ENCODE data around the gene BCAS1.

Gene BCAS1

DNA sequence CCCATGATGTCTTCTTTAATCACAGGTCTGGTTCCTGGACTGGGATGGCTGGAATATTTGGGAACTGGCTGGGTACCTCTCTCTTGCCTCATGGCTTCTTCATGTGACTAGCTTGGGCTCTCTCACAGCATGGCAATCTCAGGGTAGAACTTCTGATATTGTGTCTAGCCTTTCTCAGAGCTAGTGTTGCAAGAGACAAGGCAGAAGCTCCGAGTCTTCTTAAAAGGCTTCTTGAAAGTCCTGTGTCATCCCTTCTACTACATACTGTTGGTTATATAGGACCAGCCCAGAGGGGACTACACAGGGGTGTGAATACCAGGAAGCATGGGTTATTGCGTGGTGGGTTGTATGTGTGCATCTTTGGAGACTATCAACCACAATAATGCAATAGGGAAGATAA lies 23.3 kb downstream of the BCAS1 start:
- H3K9me3 ChIP-seq (ENCODE audit: control insufficient read depth, insufficient read depth, low read depth, low read length), result no peaks in the 10 kb centered on the region
- CTCF ChIA-PET, result no interaction called here
- POLR2A ChIA-PET, result no interaction called here

DNA sequence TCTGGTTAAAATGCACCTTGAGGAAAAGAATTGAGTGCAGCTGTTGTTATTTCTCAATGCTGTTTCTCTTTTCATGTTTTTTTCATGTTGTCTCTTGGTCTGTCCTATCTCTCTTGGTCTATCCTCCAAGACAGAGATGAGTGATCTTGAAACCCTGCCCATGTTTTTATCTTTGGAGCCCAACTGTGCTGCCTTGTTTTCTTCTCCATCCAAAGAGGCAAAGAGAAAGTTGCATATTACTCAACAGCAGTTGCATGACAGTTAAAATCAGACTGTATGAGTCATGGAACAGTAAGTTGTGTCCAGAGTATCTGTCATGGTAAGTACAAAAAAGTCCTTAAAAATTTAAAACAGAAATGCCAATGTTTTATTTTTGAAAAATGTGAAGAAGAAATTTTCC lies 26.2 kb downstream of the BCAS1 start:
- no peaks in the 10 kb centered on the region for H3K9me3 ChIP-seq (ENCODE audit: control insufficient read depth, insufficient read depth, low read depth, low read length)
- H3K27ac ChIP-seq (ENCODE audit: extremely low read depth, low read depth, low read length), result no peak overlapping the region
- ChIA-PET CTCF (no interaction called here), POLR2A (no interaction called here)
- no peak overlapping the region for H3K4me3 ChIP-seq (ENCODE audit: low read depth, low read length)
- H3K4me1 ChIP-seq (ENCODE audit: control insufficient read depth, insufficient read depth, low read length), result no peaks in the 10 kb centered on the region
- H3K36me3 ChIP-seq (ENCODE audit: control insufficient read depth in 2 of 2, insufficient read depth in 1 of 2, low read length in 2 of 2), result no peaks in the 10 kb centered on the region
- TF ChIP-seq ZNF350 (tag by site-specific recombination; IDR thresholded peaks at IDR 0.05) (no peak), ZNF555 (tag by site-specific recombination; conservative IDR thresholded peaks at IDR 0.05) (no peak)

More for the DNA sequence above, 23.3 kb downstream of the BCAS1 start:
- no peaks in the 10 kb centered on the region for H3K36me3 ChIP-seq (ENCODE audit: control insufficient read depth in 2 of 2, insufficient read depth in 1 of 2, low read length in 2 of 2)
- no peak overlapping the region for H3K4me3 ChIP-seq (ENCODE audit: low read depth, low read length)
- TF ChIP-seq ZNF404 (tag by site-specific recombination; IDR thresholded peaks at IDR 0.05) (no peak), SETDB1 (IDR thresholded peaks at IDR 0.05; ENCODE audit: insufficient read length, low read length) (no peak), ZNF544 (tag by site-specific recombination; IDR thresholded peaks at IDR 0.05) (no peak), ZNF768 (tag by site-specific recombination; IDR thresholded peaks at IDR 0.05) (no peak), ZNF274 (IDR thresholded peaks at IDR 0.05; ENCODE audit: low read length) (no peak), ZNF274 (tag by site-specific recombination; IDR thresholded peaks at IDR 0.05; ENCODE audit: borderline replicate concordance) (no peak), ZNF510 (tag by site-specific recombination; IDR thresholded peaks at IDR 0.05; ENCODE audit: insufficient replicate concordance) (no peak), ZBTB8A (tag by site-specific recombination; IDR thresholded peaks at IDR 0.05) (no peak), ZNF311 (tag by site-specific recombination; IDR thresholded peaks at IDR 0.05; ENCODE audit: borderline replicate concordance) (no peak)
- TF ChIP-seq, protein P1, sequence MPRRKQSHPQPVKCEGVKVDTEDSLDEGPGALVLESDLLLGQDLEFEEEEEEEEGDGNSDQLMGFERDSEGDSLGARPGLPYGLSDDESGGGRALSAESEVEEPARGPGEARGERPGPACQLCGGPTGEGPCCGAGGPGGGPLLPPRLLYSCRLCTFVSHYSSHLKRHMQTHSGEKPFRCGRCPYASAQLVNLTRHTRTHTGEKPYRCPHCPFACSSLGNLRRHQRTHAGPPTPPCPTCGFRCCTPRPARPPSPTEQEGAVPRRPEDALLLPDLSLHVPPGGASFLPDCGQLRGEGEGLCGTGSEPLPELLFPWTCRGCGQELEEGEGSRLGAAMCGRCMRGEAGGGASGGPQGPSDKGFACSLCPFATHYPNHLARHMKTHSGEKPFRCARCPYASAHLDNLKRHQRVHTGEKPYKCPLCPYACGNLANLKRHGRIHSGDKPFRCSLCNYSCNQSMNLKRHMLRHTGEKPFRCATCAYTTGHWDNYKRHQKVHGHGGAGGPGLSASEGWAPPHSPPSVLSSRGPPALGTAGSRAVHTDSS (tag by site-specific recombination; IDR thresholded peaks at IDR 0.05), result no peak
- TF ChIP-seq, protein P2, sequence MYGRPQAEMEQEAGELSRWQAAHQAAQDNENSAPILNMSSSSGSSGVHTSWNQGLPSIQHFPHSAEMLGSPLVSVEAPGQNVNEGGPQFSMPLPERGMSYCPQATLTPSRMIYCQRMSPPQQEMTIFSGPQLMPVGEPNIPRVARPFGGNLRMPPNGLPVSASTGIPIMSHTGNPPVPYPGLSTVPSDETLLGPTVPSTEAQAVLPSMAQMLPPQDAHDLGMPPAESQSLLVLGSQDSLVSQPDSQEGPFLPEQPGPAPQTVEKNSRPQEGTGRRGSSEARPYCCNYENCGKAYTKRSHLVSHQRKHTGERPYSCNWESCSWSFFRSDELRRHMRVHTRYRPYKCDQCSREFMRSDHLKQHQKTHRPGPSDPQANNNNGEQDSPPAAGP (tag by site-specific recombination; IDR thresholded peaks at IDR 0.05), result no peak
- no peaks in the 10 kb centered on the region for H3K4me1 ChIP-seq (ENCODE audit: control insufficient read depth, insufficient read depth, low read length)
- H3K27ac ChIP-seq (ENCODE audit: extremely low read depth, low read depth, low read length), result no peak overlapping the region

DNA sequence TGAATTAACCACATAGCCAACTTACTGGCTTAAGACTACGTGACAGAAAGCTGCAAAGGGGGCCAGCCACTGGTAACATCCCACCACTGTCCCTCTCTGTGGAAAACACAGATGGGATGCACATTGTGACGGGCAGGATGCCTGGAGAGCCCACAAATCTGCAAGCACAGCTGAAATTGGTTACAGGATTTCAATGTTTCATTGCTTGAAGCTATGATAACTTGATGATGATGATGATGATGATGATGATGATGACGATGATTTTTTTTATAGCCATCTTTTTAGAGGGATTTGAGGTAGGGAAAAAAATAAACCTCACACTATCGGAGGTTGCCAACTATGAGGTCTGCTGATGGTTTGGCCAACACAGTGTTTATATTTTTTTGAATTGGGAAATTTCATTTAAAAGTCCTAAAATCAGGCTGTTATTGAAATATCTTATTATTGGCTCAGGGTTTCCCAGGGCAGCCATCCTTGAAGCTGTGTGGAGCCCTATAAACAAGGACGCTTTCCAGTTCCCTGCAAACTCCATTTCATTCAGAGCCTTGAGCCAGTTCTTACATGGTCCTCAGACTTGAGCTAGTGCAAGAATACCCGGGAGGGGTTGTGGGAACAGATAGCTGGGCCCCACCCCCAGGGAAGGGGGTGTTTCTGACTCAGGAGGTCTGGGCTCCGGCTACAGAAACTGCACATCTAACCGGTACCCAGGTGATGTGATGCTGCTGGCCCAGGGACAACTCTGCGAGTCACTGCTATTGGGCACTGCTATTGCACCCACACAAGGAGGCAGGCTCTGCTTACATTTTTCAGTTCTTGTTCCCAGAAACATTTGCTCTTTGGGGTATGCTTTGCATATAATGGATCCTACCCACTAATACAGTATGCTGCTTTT lies 27.1 kb downstream of the BCAS1 start:
- ChIA-PET POLR2A (no interaction called here), CTCF (interaction anchor here (0.5 to 0.7 kb wide), 3 partner anchors 13 to 104 kb away, joined by 3 read pairs; no protein-coding TSS in a partner anchor)
- no peaks in the 10 kb centered on the region for H3K4me1 ChIP-seq (ENCODE audit: control insufficient read depth, insufficient read depth, low read length)
- no peak overlapping the region for H3K27ac ChIP-seq (ENCODE audit: extremely low read depth, low read depth, low read length)
- no peaks in the 10 kb centered on the region for H3K36me3 ChIP-seq (ENCODE audit: control insufficient read depth in 2 of 2, insufficient read depth in 1 of 2, low read length in 2 of 2)
- H3K9me3 ChIP-seq (ENCODE audit: control insufficient read depth, insufficient read depth, low read depth, low read length), result no peaks in the 10 kb centered on the region
- H3K4me3 ChIP-seq (ENCODE audit: low read depth, low read length), result no peak overlapping the region
- TF ChIP-seq, protein P1 (tag by site-specific recombination; IDR thresholded peaks at IDR 0.05), result peak; percentile 78
- TF ChIP-seq ZNF146 (tag by site-specific recombination; IDR thresholded peaks at IDR 0.05), result no peak

Measured in HEK293 (cell line).